ENCODE measurements around the gene CAMKK1.

DNA sequence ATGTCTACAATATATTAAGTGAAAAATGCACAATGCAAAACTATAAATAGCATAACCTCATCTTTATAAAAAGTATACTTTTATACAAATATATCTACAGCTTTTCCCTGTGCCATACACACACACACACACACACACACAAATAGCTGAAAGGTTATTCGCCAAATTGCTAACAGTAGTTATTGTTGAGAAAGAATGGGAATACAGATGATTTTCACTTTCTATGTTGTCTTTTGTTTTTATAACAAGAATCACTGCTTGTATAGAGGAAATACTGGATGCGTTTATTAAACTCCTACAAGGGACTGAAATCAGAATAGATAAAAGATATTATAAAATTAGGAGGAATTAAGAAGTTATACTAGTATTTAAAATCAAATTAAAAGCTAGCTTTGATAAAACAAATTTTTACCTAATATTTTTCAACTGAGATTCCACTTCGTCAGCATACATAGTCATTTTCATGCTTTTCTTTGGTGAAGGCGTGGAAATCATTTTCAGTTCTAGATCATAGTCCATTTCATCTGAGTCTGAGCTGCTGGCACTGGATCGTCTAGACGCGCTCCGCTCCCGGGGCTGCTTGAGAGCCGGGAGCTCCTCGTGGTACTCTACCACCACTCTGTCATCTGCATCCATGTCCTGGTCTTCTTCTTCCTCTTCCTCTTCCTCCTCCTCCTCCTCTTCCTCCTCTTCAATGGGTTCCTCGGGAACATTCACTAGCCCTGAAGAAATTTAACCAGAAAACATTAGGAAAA, 74.8 kb downstream of the CAMKK1 start:
- no peak for TF ChIP-seq POLR2AphosphoS5 (IDR thresholded peaks at IDR 0.05; ENCODE audit: low read depth, low read length)
- TF ChIP-seq SIN3A (IDR thresholded peaks at IDR 0.05; ENCODE audit: borderline replicate concordance, insufficient read depth, low read length), result no peak
- TF ChIP-seq FOXP2 (optimal IDR thresholded peaks at IDR 0.05; ENCODE audit: borderline replicate concordance, extremely low read depth, extremely low read length, insufficient read depth), result no peak
- TF ChIP-seq, protein P1, sequence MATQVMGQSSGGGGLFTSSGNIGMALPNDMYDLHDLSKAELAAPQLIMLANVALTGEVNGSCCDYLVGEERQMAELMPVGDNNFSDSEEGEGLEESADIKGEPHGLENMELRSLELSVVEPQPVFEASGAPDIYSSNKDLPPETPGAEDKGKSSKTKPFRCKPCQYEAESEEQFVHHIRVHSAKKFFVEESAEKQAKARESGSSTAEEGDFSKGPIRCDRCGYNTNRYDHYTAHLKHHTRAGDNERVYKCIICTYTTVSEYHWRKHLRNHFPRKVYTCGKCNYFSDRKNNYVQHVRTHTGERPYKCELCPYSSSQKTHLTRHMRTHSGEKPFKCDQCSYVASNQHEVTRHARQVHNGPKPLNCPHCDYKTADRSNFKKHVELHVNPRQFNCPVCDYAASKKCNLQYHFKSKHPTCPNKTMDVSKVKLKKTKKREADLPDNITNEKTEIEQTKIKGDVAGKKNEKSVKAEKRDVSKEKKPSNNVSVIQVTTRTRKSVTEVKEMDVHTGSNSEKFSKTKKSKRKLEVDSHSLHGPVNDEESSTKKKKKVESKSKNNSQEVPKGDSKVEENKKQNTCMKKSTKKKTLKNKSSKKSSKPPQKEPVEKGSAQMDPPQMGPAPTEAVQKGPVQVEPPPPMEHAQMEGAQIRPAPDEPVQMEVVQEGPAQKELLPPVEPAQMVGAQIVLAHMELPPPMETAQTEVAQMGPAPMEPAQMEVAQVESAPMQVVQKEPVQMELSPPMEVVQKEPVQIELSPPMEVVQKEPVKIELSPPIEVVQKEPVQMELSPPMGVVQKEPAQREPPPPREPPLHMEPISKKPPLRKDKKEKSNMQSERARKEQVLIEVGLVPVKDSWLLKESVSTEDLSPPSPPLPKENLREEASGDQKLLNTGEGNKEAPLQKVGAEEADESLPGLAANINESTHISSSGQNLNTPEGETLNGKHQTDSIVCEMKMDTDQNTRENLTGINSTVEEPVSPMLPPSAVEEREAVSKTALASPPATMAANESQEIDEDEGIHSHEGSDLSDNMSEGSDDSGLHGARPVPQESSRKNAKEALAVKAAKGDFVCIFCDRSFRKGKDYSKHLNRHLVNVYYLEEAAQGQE (IDR thresholded peaks at IDR 0.05; ENCODE audit: insufficient read depth in 1 of 2, low read depth in 2 of 2, low read length in 2 of 2), result no peak
- no peak for TF ChIP-seq TAF1 (IDR thresholded peaks at IDR 0.05; ENCODE audit: borderline replicate concordance, insufficient read depth, low read length)
